Neural progenitor cell (in vitro differentiated cells): ENCODE results near the gene UGT1A3. TPM values are rescaled to one million over a fixed set of nuclear protein-coding genes. Genes with fewer than 3 reads are reported as not detected.

Experiments used
- DNase-seq: peaks from one replicate; pipeline ENCODE4 v3.0.0-alpha.2; 2016; ENCODE audit warnings: low spot score
- H2AFZ ChIP-seq: fragments of 200-600 bp; sonication (generic); replicated peaks from 2 replicates; pipeline ENCODE4 v1.6.1; 2016; ENCODE audit warnings: antibody characterized with exemption
- H3F3A ChIP-seq: fragments of 200-600 bp; sonication (generic); 2 replicates; pipeline ENCODE4 v1.6.1; 2016; ENCODE audit warnings: antibody characterized with exemption, low read depth
- H3K27ac ChIP-seq: fragments of 200-600 bp; sonication (generic); 2 replicates; pipeline ENCODE4 v1.5.1; 2016; ENCODE audit warnings: mild to moderate bottlenecking
- H3K27me3 ChIP-seq: fragments of 200-600 bp; sonication (generic); 2 replicates; pipeline ENCODE4 v1.6.1; 2016; ENCODE audit warnings: mild to moderate bottlenecking, moderate library complexity
- H3K36me3 ChIP-seq: fragments of 200-600 bp; sonication (generic); 2 replicates; pipeline ENCODE4 v1.5.1; 2016
- H3K4me1 ChIP-seq: fragments of 200-600 bp; sonication (generic); 2 replicates; pipeline ENCODE4 v1.6.1; 2016; ENCODE audit warnings: mixed run types
- H3K4me2 ChIP-seq: fragments of 200-600 bp; sonication (generic); 2 replicates; pipeline ENCODE4 v1.6.1; 2016
- H3K4me3 ChIP-seq: fragments of 200-600 bp; sonication (generic); 2 replicates; pipeline ENCODE4 v1.5.1; 2016
- H3K79me2 ChIP-seq: fragments of 200-600 bp; sonication (generic); 2 replicates; pipeline ENCODE4 v1.6.1; 2016; ENCODE audit warnings: low read depth
- H3K9ac ChIP-seq: fragments of 200-600 bp; sonication (generic); 2 replicates; pipeline ENCODE4 v1.6.1; 2016
- H3K9me3 ChIP-seq: fragments of 200-600 bp; sonication (generic); 2 replicates; pipeline ENCODE4 v1.5.1; 2016; ENCODE audit warnings: low read depth
- H4K20me1 ChIP-seq: fragments of 200-600 bp; sonication (generic); 2 replicates; pipeline ENCODE4 v1.6.1; 2016; ENCODE audit warnings: low read depth
- H3K27ac Mint-ChIP-seq: 3 replicates; pipeline ENCODE4 v1.8.0; 2021; ENCODE audit warnings: mixed read lengths
- H3K27me3 Mint-ChIP-seq: 2 replicates; pipeline ENCODE4 v1.8.0; 2022; ENCODE audit warnings: low read depth, mild to moderate bottlenecking, inconsistent platforms, moderate library complexity, mixed read lengths; ENCODE audit not compliant: insufficient read depth
- H3K36me3 Mint-ChIP-seq: 3 replicates; pipeline ENCODE4 v1.8.0; 2021; ENCODE audit warnings: mixed read lengths
- H3K4me1 Mint-ChIP-seq: 3 replicates; pipeline ENCODE4 v1.8.0; 2021; ENCODE audit warnings: mixed read lengths
- H3K4me3 Mint-ChIP-seq: 3 replicates; pipeline ENCODE4 v1.8.0; 2021; ENCODE audit warnings: mild to moderate bottlenecking, moderate library complexity, mixed read lengths
- H3K9me3 Mint-ChIP-seq: 3 replicates; pipeline ENCODE4 v1.8.0; 2020; ENCODE audit warnings: mixed read lengths
- CTCF ChIP-seq: fragments of 200-600 bp; sonication (generic); IDR thresholded peaks from 2 replicates; pipeline ENCODE4 v1.5.1; 2017; ENCODE audit warnings: antibody characterized with exemption, mild to moderate bottlenecking
- EZH2 ChIP-seq: fragments of 200-600 bp; sonication (generic); IDR thresholded peaks from 2 replicates; pipeline ENCODE4 v1.6.1; 2017; ENCODE audit warnings: antibody characterized with exemption, mild to moderate bottlenecking, moderate library complexity
- EZH2phosphoT487 ChIP-seq: fragments of 200-600 bp; sonication (generic); IDR thresholded peaks from 2 replicates; pipeline ENCODE4 v1.6.1; 2017; ENCODE audit warnings: antibody characterized with exemption
- total RNA-seq: library from RNA; depleted of rRNA; stranded (reverse); fragments of >200 nt; gene quantifications from 2 replicates; pipeline ENCODE4 v1.2.3, GENCODE V29; 2015; ENCODE audit warnings: low replicate concordance

UGT1A3 gene
- total RNA-seq, 1 donor from 2014 or later = not detected

- Mint-ChIP-seq H3K36me3 (no peaks in the 10 kb centered on the region), H3K4me3 (no peak overlapping the region), H3K27me3 (peaks cover 4% of the 10 kb centered on the region), H3K4me1 (peaks cover 10% of the 10 kb centered on the region), H3K9me3 (no peaks in the 10 kb centered on the region), H3K27ac (no peak overlapping the region)
- Histone ChIP-seq H3K4me2 (no peak overlapping the region), H3K4me1 (no peaks in the 10 kb centered on the region), H3K27me3 (no peaks in the 10 kb centered on the region), H4K20me1 (no peaks in the 10 kb centered on the region), H3K36me3 (no peaks in the 10 kb centered on the region), H3K4me3 (no peak overlapping the region), H2AFZ (no peak overlapping the region), H3K9me3 (no peaks in the 10 kb centered on the region), H3F3A (no peaks in the 10 kb centered on the region), H3K27ac (no peak overlapping the region), H3K79me2 (no peaks in the 10 kb centered on the region), H3K9ac (no peak overlapping the region)
- no peak for TF ChIP-seq CTCF
- TF ChIP-seq EZH2 = no peak
- no peak for TF ChIP-seq EZH2phosphoT487
- DNase-seq = no peak
Measured at GRCh38 chr2:233817995-233818638, 89.3 kb downstream of the UGT1A3 start.

DNA sequence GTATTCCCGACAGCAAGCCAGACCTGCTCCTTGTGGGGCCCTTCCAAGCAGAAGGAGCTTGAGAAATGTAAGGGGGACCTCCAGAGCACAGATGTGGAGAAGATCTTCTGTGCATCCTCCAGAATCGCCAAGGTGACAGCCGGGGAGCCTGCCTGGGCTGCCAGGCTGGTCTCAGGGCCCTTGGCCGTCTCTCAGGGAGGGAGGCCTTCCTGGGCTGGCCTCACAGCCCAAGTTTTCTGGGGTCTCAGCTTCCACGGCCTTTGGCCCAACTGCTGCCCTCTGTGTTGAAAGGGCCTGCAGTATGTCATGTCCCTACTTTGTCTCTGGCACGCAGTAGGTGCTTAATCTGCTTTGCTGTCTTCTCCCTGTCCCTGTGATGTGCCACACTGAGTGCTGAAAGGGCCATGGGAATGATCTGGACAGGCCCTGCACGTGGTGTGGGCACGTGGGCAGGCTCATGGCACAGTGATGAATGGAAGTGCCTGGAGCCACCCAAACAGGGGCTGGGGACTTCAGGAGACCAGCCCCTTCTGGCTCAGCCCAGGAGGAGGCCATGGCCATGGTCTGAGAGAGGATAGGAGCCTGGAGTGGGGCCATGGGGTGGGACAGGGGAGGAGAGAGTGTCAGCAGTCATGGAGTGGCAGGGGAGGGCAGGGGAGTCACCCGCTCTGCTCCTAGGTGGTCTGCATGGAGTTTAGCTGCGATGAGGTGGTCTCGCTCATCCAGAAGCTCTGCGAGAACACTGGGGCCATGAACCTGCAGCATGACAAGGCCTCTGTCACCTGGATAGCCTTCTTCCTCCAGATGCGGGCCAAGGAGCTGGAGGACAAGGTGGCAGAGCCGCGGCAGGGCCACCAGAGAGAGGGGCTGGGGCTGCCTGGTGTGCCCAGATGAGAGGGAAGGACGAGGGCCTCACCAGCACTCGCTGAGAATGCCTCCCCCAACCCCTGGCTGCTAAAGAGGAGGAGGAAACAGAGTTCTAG is 90.1 kb downstream of the UGT1A3 start:
- H3K9me3 Mint-ChIP-seq = no peaks in the 10 kb centered on the region
- peaks cover 10% of the 10 kb centered on the region for H3K4me1 Mint-ChIP-seq
- Histone ChIP-seq H3K79me2 (no peaks in the 10 kb centered on the region), H3K36me3 (no peaks in the 10 kb centered on the region), H3K9ac (no peak overlapping the region), H3F3A (no peaks in the 10 kb centered on the region), H2AFZ (no peak overlapping the region), H3K4me2 (no peak overlapping the region), H4K20me1 (no peaks in the 10 kb centered on the region), H3K27ac (no peak overlapping the region), H3K27me3 (no peaks in the 10 kb centered on the region), H3K4me1 (no peaks in the 10 kb centered on the region), H3K9me3 (no peaks in the 10 kb centered on the region), H3K4me3 (no peak overlapping the region)
- no peak overlapping the region for H3K27ac Mint-ChIP-seq
- H3K36me3 Mint-ChIP-seq = no peaks in the 10 kb centered on the region
- H3K4me3 Mint-ChIP-seq = no peak overlapping the region
- H3K27me3 Mint-ChIP-seq = peaks cover 4% of the 10 kb centered on the region
- no peak for TF ChIP-seq CTCF
- TF ChIP-seq EZH2phosphoT487 = no peak
- TF ChIP-seq EZH2 = no peak
- no peak for DNase-seq

GRCh38 chr2:233819884-233820773 is 91.3 kb downstream of the UGT1A3 start:
- no peaks in the 10 kb centered on the region for H3K4me1 ChIP-seq
- H3K27me3 ChIP-seq = no peaks in the 10 kb centered on the region
- no peak overlapping the region for H3K4me3 ChIP-seq
- TF ChIP-seq EZH2phosphoT487 (no peak), CTCF (no peak), EZH2 (no peak)
- H4K20me1 ChIP-seq = no peaks in the 10 kb centered on the region
- H3K27me3 Mint-ChIP-seq = peaks cover 6% of the 10 kb centered on the region
- H2AFZ ChIP-seq = no peak overlapping the region
- no peaks in the 10 kb centered on the region for H3K79me2 ChIP-seq
- no peaks in the 10 kb centered on the region for H3K36me3 Mint-ChIP-seq
- no peak overlapping the region for H3K4me3 Mint-ChIP-seq
- no peaks in the 10 kb centered on the region for H3K36me3 ChIP-seq
- H3K9ac ChIP-seq = no peak overlapping the region
- H3K4me2 ChIP-seq = no peak overlapping the region
- DNase-seq = no peak
- H3K27ac ChIP-seq = no peak overlapping the region
- no peaks in the 10 kb centered on the region for H3K9me3 ChIP-seq
- no peaks in the 10 kb centered on the region for H3F3A ChIP-seq
- peaks cover 10% of the 10 kb centered on the region for H3K4me1 Mint-ChIP-seq
- H3K9me3 Mint-ChIP-seq = no peaks in the 10 kb centered on the region
- H3K27ac Mint-ChIP-seq = no peak overlapping the region
